Ovary (tissue), 3 donors: Measurements from ENCODE around the gene GNG12.

ENCODE experiments used
- CTCF ChIP-seq, 3 donors: fragments of 450-650 bp in 2 of 3; fragments of 200-600 bp in 1 of 3; IDR thresholded peaks; one replicate each; pipeline versions ENCODE4 v1.5.1 to v1.8.0; 2016 to 2022; ENCODE audit warnings: antibody characterized with exemption in 3 of 3, mild to moderate bottlenecking in 1 of 3
- EP300 ChIP-seq: sonication (generic); formaldehyde crosslinking; IDR thresholded peaks from one replicate; pipeline ENCODE4 v1.6.1; 2017; ENCODE audit warnings: antibody characterized with exemption
- POLR2A ChIP-seq: fragments of 450-650 bp; IDR thresholded peaks from one replicate; pipeline ENCODE4 v1.6.1; 2017; ENCODE audit warnings: antibody characterized with exemption, mild to moderate bottlenecking, moderate library complexity
- donor health status: DM: no; HTN: no; CAD: no.

GRCh38 chr1:67705735-67706453 is 127.4 kb downstream of the GNG12 start:
- TF ChIP-seq CTCF (IDR thresholded peaks at IDR 0.05) (no peak), POLR2A (no peak), EP300 (no peak)
